SH-SY5Y (cell line): ENCODE data around the gene DSP.

ENCODE experiments used
- GATA2 ChIP-seq: IDR thresholded peaks from 2 replicates; pipeline ENCODE4 v1.6.1; 2011; ENCODE audit warnings: mild to moderate bottlenecking, low read depth, low read length
- GATA3 ChIP-seq: IDR thresholded peaks from 2 replicates; pipeline ENCODE4 v1.6.1; 2011; ENCODE audit warnings: low read depth, mild to moderate bottlenecking, low read length, moderate library complexity

- TF ChIP-seq GATA3 = no peak
- TF ChIP-seq GATA2 = no peak
Observed at GRCh38 chr6:7593229-7593628, 51.8 kb downstream of the DSP start.
